ENCODE measurements around the gene ADRA2B.

GRCh38 chr2:96156011-96156820 is 39.8 kb upstream of the ADRA2B start:
- TF ChIP-seq CTCF (IDR thresholded peaks at IDR 0.05) (no peak), POLR2A (IDR thresholded peaks at IDR 0.05) (no peak)

All from Peyer's patch (tissue), 4 donors.